ENCODE results near the gene CPSF3. TPM values are rescaled to one million over a fixed set of nuclear protein-coding genes. Genes with fewer than 3 reads are reported as not detected.

Gene CPSF3
- total and polyA plus RNA-seq, 2 of the 13 experiments (the other 11 are each of a cell fraction or from before 2014, with no cell fraction given) = 19.8 to 93.0 TPM

GRCh38 chr2:9465170-9465569 is 41.7 kb downstream of the CPSF3 start:
- ATAC-seq (peak; percentile 64), DNase-seq (ENCODE audit: low spot score) (no peak), FAIRE-seq (no peak)
- intact Hi-C loops (cut with micrococcal nuclease; ENCODE audit: unreplicated experiment) (no loop called here), in situ Hi-C loops (cut with HindIII; ENCODE audit: extremely low pct_ligation_motif_present, low pct_unique_long_range_greater_than_20kb) (no loop called here)
- ChIA-PET POLR2A (no interaction called here), CTCF (ENCODE audit: low intra/inter-chr PET ratio, low total read pairs) (no interaction called here)
- H3K27me3 ChIP-seq (ENCODE audit: control insufficient read depth in 1 of 2, insufficient read depth in 2 of 2, low read length in 2 of 2) = no peaks in the 10 kb centered on the region
- no peaks in the 10 kb centered on the region for H4K20me1 ChIP-seq (ENCODE audit: insufficient read depth, low read length)
- H3K27ac ChIP-seq (ENCODE audit: extremely low read length, insufficient read depth, low read length) = no peak overlapping the region
- WGBS (ENCODE audit: low lambda C conversion rate) = 70% methylated on average over 7 of the region's 7 CpGs
- H3K4me1 ChIP-seq (ENCODE audit: insufficient read depth, low read length) = peaks cover 8% of the 10 kb centered on the region; the same call in 1 of the 2 replicates
- no peak overlapping the region for H3K4me2 ChIP-seq (ENCODE audit: low read depth, low read length)
- no TSS peak for BruUV-seq (replicated peaks)
- H3K36me3 ChIP-seq (replicated peaks in 1 of 2; ENCODE audit: control insufficient read depth in 1 of 2, insufficient read depth in 2 of 2, low read length in 2 of 2) = peaks cover 14 to 57% of the 10 kb centered on the region in 2 experiments
- H3K79me2 ChIP-seq (ENCODE audit: insufficient read depth, low read length) = no peaks in the 10 kb centered on the region
- no peak overlapping the region for H3K4me3 ChIP-seq (replicated peaks in 1 of 3; ENCODE audit: insufficient read depth in 1 of 3, low read depth in 2 of 3, low read length in 3 of 3)
- H3K9ac ChIP-seq (ENCODE audit: insufficient read depth, low read depth, low read length) = no peak overlapping the region
- H2AFZ ChIP-seq (ENCODE audit: low read length) = no peak overlapping the region
- no peaks in the 10 kb centered on the region for H3K9me3 ChIP-seq (ENCODE audit: low read length)
- 0 out of 2 replicates have a peak, but pooled peaks have one; percentile 13 for TF ChIP-seq FOSL2 (CRISPR knock-in tag; IDR thresholded peaks at IDR 0.05)
- peak; percentile 67 for TF ChIP-seq HNF4A (CRISPR knock-in tag; IDR thresholded peaks at IDR 0.05)
- TF ChIP-seq JUND (CRISPR knock-in tag; IDR thresholded peaks at IDR 0.05) = no peak
- TF ChIP-seq STAT5B (CRISPR knock-in tag; IDR thresholded peaks at IDR 0.05) = no peak
- 0 out of 2 replicates have a peak, but pooled peaks have one; percentile 30 for TF ChIP-seq ZFX (CRISPR knock-in tag; IDR thresholded peaks at IDR 0.05; ENCODE audit: low read depth)
- no peak for TF ChIP-seq ZNF569 (CRISPR knock-in tag; IDR thresholded peaks at IDR 0.05; ENCODE audit: borderline replicate concordance)
- TF ChIP-seq ZFP82 (CRISPR knock-in tag; IDR thresholded peaks at IDR 0.05; ENCODE audit: borderline replicate concordance) = no peak
- no peak for TF ChIP-seq ZNF431 (CRISPR knock-in tag; IDR thresholded peaks at IDR 0.05; ENCODE audit: borderline replicate concordance, low read depth)
- no peak for TF ChIP-seq ZNF646 (CRISPR knock-in tag; IDR thresholded peaks at IDR 0.05)
- 0 out of 2 replicates have a peak, but pooled peaks have one; percentile 28 for TF ChIP-seq RARA (CRISPR knock-in tag; IDR thresholded peaks at IDR 0.05)
- TF ChIP-seq ARID5B (CRISPR knock-in tag; IDR thresholded peaks at IDR 0.05) = peak; percentile 54; the same call in 1 of the 2 replicates
- TF ChIP-seq MXD4 (CRISPR knock-in tag; IDR thresholded peaks at IDR 0.05) = no peak
